ENCODE results near the gene MBD1.

- TF ChIP-seq POLR2AphosphoS5 (IDR thresholded peaks at IDR 0.05; ENCODE audit: low read depth, low read length) (no peak), REST (IDR thresholded peaks at IDR 0.05; ENCODE audit: insufficient read depth in 1 of 2, low read depth in 2 of 2, low read length in 2 of 2) (no peak), SIN3A (IDR thresholded peaks at IDR 0.05; ENCODE audit: borderline replicate concordance, insufficient read depth, low read length) (no peak), TAF1 (IDR thresholded peaks at IDR 0.05; ENCODE audit: borderline replicate concordance, insufficient read depth, low read length) (no peak), FOXP2 (optimal IDR thresholded peaks at IDR 0.05; ENCODE audit: borderline replicate concordance, extremely low read depth, extremely low read length, insufficient read depth) (no peak)
These were observed 30.4 kb downstream of the MBD1 start for GRCh38 chr18:50250935-50251334.
